Fibroblast of skin of abdomen (primary cell): Measurements from ENCODE around the gene MT1M.
"Not testable (repeated sequence)": the region's sequence is repeated elsewhere in the genome, so short reads cannot be mapped to it uniquely, and the experiment has no call there.

Source experiments
- DNase-seq: peaks from one replicate; pipeline ENCODE4 v3.0.0-alpha.2; 2013

The MT1M gene

GRCh38 chr16:56652600-56652999, 20.1 kb downstream of the MT1M start:
- no peak for DNase-seq

GRCh38 chr16:56653218-56653617, 20.8 kb downstream of the MT1M start:
- DNase-seq, result no peak

- no peak for DNase-seq
Measured at GRCh38 chr16:56657555-56658326, 25.3 kb downstream of the MT1M start, which contains the start of gene MT1F. MT1F (plus strand) TSS chr16:56657959; CDS start chr16:56658059, 100 bp downstream.

- DNase-seq, result no peak
Measured at GRCh38 chr16:56658327-56658875, 25.9 kb downstream of the MT1M start.

- no peak for DNase-seq
Measured at GRCh38 chr16:56662357-56663354, 30.2 kb downstream of the MT1M start.

- DNase-seq, result no peak
Measured at GRCh38 chr16:56664506-56664905, 32.0 kb downstream of the MT1M start.

GRCh38 chr16:56665286-56666261, 33.1 kb downstream of the MT1M start:
- DNase-seq, result not testable (repeated sequence)

GRCh38 chr16:56667581-56668571, 35.4 kb downstream of the MT1M start, which contains the start of gene MT1G:
MT1G (minus strand) TSS chr16:56668065; CDS start chr16:56667993, 72 bp downstream.
- DNase-seq, result no peak

GRCh38 chr16:56669005-56669839, 36.8 kb downstream of the MT1M start, which contains the start of gene MT1H:
MT1H (plus strand) TSS chr16:56669814; CDS start chr16:56669885, 71 bp downstream.
- DNase-seq, result no peak

GRCh38 chr16:56669840-56670619, 37.6 kb downstream of the MT1M start:
- DNase-seq, result no peak

- DNase-seq, result no peak
Measured at GRCh38 chr16:56670620-56670934, 38.1 kb downstream of the MT1M start.

GRCh38 chr16:56671691-56672090, 39.2 kb downstream of the MT1M start:
- DNase-seq, result peak; percentile 13

GRCh38 chr16:56672171-56672570, 39.7 kb downstream of the MT1M start:
- DNase-seq, result not testable (repeated sequence)

- peak; percentile 28 for DNase-seq
Measured at GRCh38 chr16:56672761-56673536, 40.5 kb downstream of the MT1M start.

- peak; percentile 42 for DNase-seq
Measured at GRCh38 chr16:56673921-56674320, 41.5 kb downstream of the MT1M start.

- peak; percentile 68 for DNase-seq
Measured at GRCh38 chr16:56674570-56674969, 42.1 kb downstream of the MT1M start.

GRCh38 chr16:56675685-56676210, 43.3 kb downstream of the MT1M start:
- DNase-seq, result no peak
